ENCODE results near the gene TELO2.

Gene TELO2

DNA sequence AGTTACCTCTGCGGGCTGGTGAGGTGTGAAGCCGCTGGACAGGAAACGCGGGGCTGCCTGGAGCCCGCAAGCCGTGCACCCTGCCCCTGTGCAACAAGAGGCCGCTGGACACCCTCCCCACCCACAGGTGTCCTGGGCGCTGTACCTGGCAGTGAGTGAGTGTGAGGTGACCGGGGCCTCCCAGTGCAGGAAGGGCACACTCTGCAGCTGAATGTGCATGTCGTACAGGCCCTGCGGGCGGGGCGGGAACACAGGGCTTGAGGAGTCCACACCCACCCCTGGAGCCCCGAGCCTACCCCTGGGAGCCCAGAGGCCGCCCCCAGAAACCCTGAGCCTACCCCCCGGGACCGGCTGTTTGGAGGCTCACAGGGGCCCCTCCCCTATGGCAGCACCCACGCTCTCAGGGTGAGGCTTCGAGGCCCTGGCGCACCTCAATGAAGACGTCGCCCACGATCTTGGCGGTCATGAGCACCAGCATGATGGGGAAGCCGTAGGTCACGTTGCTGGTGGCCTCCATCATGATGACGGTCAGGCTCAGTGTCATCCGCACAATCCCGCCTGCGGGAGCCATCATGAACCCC is 44.5 kb upstream of the TELO2 start:
- Histone ChIP-seq H2BK5ac (ENCODE audit: low read length) (no peak overlapping the region), H3K23ac (ENCODE audit: low read depth, low read length, poor library complexity) (no peak overlapping the region), H4K91ac (ENCODE audit: low read depth, low read length, poor library complexity) (no peak overlapping the region), H3K27me3 (ENCODE audit: control insufficient read depth in 3 of 3, insufficient read depth in 3 of 3, low read depth in 1 of 3, low read length in 3 of 3) (no peaks in the 10 kb centered on the region), H3K4me1 (ENCODE audit: control insufficient read depth in 2 of 2, insufficient read depth in 1 of 2, low read depth in 1 of 2, low read length in 2 of 2) (no peaks in the 10 kb centered on the region), H3K79me1 (ENCODE audit: low read depth, low read length) (peaks cover 3% of the 10 kb centered on the region), H2BK12ac (ENCODE audit: low read length) (no peak overlapping the region), H4K8ac (ENCODE audit: low read depth, low read length) (no peak overlapping the region), H3K9me3 (replicated peaks in 1 of 2; ENCODE audit: control insufficient read depth in 2 of 2, insufficient read depth in 1 of 2, low read depth in 1 of 2, low read length in 2 of 2) (no peaks in the 10 kb centered on the region), H2AK5ac (ENCODE audit: low read depth, low read length) (no peak overlapping the region), H3K4ac (ENCODE audit: low read length) (no peak overlapping the region), H3K4me2 (ENCODE audit: insufficient read depth, low read length, poor library complexity, severe bottlenecking) (no peak overlapping the region), H3K14ac (ENCODE audit: low read length) (no peak overlapping the region), H3K36me3 (replicated peaks in 1 of 2; ENCODE audit: control insufficient read depth in 2 of 2, insufficient read depth in 2 of 2, low read length in 2 of 2) (peaks cover 21 to 69% of the 10 kb centered on the region in 2 donors), H3K4me3 (ENCODE audit: low read length in 2 of 2) (no peak overlapping the region), H3K27ac (replicated peaks; ENCODE audit: low read length) (no peak overlapping the region), H3K18ac (ENCODE audit: low read length) (no peak overlapping the region), H2BK120ac (ENCODE audit: low read depth, low read length) (no peak overlapping the region), H3K9ac (ENCODE audit: low read depth, low read length, poor library complexity) (no peak overlapping the region), H2BK15ac (ENCODE audit: low read length) (no peak overlapping the region), H2AFZ (ENCODE audit: low read length) (no peak overlapping the region)
- no CpG with 5 or more reads among the region's 30 CpGs for WGBS, 2 donors (ENCODE audit: extremely low coverage in 2 of 2, insufficient read length in 2 of 2, insufficient replicate concordance in 1 of 2)
- DNase-seq (ENCODE audit: low spot score): no peak

DNA sequence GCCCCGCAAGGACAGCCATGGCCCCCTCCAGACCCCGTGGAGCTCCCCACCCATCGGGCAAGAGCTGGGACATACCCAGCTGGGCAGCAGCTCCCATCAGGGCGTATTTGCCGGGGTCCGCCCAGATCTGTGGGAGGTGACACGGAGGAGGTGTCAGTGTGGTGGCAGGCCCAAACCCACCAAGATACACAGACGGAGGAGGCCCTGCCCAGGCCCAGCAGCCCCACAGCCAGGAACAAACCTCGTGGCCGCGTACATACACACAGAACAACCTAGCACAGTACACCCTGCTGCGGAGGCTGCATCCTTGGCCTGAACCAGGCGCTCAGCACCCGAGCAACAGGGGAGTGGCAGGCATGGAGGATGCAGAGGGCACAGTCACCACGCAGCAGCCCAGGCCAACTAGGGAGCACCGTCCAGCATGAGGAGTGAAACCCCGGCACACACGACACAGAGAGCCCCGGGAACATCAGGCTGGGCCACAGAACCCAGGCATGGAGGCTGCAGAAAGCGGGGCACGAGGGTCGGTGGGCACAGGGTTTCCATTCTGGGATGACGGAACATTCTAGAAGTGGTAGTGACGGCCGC is 43.9 kb upstream of the TELO2 start:
- no peak overlapping the region for H2BK15ac ChIP-seq (ENCODE audit: low read length)
- DNase-seq (ENCODE audit: low spot score): no peak
- no peaks in the 10 kb centered on the region for H3K4me1 ChIP-seq (ENCODE audit: control insufficient read depth in 2 of 2, insufficient read depth in 1 of 2, low read depth in 1 of 2, low read length in 2 of 2)
- no peaks in the 10 kb centered on the region for H3K27me3 ChIP-seq (ENCODE audit: control insufficient read depth in 3 of 3, insufficient read depth in 3 of 3, low read depth in 1 of 3, low read length in 3 of 3)
- WGBS, 2 donors (ENCODE audit: extremely low coverage in 2 of 2, insufficient read length in 2 of 2, insufficient replicate concordance in 1 of 2): no CpG with 5 or more reads among the region's 25 CpGs
- H2BK12ac ChIP-seq (ENCODE audit: low read length): no peak overlapping the region
- H3K23ac ChIP-seq (ENCODE audit: low read depth, low read length, poor library complexity): no peak overlapping the region
- peak overlapping the region in 1 of 2 donors; percentile 65 for H3K4me3 ChIP-seq (ENCODE audit: low read length in 2 of 2)
- no peak overlapping the region for H3K4me2 ChIP-seq (ENCODE audit: insufficient read depth, low read length, poor library complexity, severe bottlenecking)
- H4K8ac ChIP-seq (ENCODE audit: low read depth, low read length): no peak overlapping the region
- H3K36me3 ChIP-seq (replicated peaks in 1 of 2; ENCODE audit: control insufficient read depth in 2 of 2, insufficient read depth in 2 of 2, low read length in 2 of 2): peaks cover 24 to 75% of the 10 kb centered on the region in 2 donors
- no peak overlapping the region for H3K4ac ChIP-seq (ENCODE audit: low read length)
- H3K18ac ChIP-seq (ENCODE audit: low read length): no peak overlapping the region
- no peak overlapping the region for H3K9ac ChIP-seq (ENCODE audit: low read depth, low read length, poor library complexity)
- H3K14ac ChIP-seq (ENCODE audit: low read length): no peak overlapping the region
- H3K27ac ChIP-seq (replicated peaks; ENCODE audit: low read length): no peak overlapping the region
- H2BK5ac ChIP-seq (ENCODE audit: low read length): no peak overlapping the region
- H2BK120ac ChIP-seq (ENCODE audit: low read depth, low read length): no peak overlapping the region
- no peak overlapping the region for H4K91ac ChIP-seq (ENCODE audit: low read depth, low read length, poor library complexity)
- H2AFZ ChIP-seq (ENCODE audit: low read length): no peak overlapping the region
- no peak overlapping the region for H2AK5ac ChIP-seq (ENCODE audit: low read depth, low read length)
- H3K9me3 ChIP-seq (replicated peaks in 1 of 2; ENCODE audit: control insufficient read depth in 2 of 2, insufficient read depth in 1 of 2, low read depth in 1 of 2, low read length in 2 of 2): no peaks in the 10 kb centered on the region
- peaks cover 3% of the 10 kb centered on the region for H3K79me1 ChIP-seq (ENCODE audit: low read depth, low read length)

DNA sequence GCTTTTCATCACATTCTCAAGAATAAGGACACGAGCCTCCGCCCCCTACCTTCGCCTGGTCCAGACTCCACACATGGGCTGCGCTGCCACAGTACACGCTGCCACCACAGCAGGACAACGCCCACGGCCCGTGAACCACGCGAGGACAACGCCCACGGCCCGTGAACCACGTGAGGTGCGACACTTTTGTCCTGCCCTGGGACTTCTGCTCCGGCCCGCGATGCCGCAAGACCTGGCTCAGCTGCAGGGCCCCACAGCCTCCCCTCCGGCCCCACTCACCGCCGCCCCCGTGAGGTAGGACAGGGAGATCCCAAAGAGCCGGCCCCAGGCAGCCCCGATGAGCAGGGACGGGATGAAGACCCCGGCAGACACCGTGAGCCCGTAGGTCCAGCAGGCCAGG is 42.9 kb upstream of the TELO2 start:
- no peak overlapping the region for H2BK120ac ChIP-seq (ENCODE audit: low read depth, low read length)
- WGBS, 2 donors (ENCODE audit: extremely low coverage in 2 of 2, insufficient read length in 2 of 2, insufficient replicate concordance in 1 of 2): no CpG with 5 or more reads among the region's 29 CpGs

DNA sequence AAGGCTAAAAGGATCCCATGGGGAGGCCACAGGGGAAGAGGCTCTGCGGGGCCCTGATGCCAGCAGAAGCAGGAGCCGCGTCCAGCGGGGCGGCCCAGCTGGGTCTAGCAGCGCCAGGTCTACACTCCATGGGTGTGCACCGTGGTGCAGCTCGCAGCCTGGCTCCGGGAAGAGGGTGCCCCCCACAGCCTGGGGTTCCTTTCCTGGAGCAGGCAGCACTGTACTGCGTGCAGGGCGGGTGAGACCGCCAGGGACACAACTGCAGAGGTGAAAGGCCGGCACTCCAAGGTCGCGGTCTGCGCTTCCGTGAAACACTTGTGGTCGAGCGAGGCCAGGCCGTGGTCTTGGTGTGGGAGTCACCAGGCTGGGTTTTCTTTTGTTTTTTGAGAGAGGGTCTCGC is 42.3 kb upstream of the TELO2 start:
- H3K18ac ChIP-seq (ENCODE audit: low read length): no peak overlapping the region
- H4K91ac ChIP-seq (ENCODE audit: low read depth, low read length, poor library complexity): no peak overlapping the region
- H3K27me3 ChIP-seq (ENCODE audit: control insufficient read depth in 3 of 3, insufficient read depth in 3 of 3, low read depth in 1 of 3, low read length in 3 of 3): no peaks in the 10 kb centered on the region
- H2BK120ac ChIP-seq (ENCODE audit: low read depth, low read length): no peak overlapping the region
- no peak overlapping the region for H3K27ac ChIP-seq (replicated peaks; ENCODE audit: low read length)
- no peak overlapping the region for H2BK12ac ChIP-seq (ENCODE audit: low read length)
- H3K4me2 ChIP-seq (ENCODE audit: insufficient read depth, low read length, poor library complexity, severe bottlenecking): no peak overlapping the region
- no peaks in the 10 kb centered on the region for H3K4me1 ChIP-seq (ENCODE audit: control insufficient read depth in 2 of 2, insufficient read depth in 1 of 2, low read depth in 1 of 2, low read length in 2 of 2)
- peaks cover 25 to 89% of the 10 kb centered on the region in 2 donors for H3K36me3 ChIP-seq (replicated peaks in 1 of 2; ENCODE audit: control insufficient read depth in 2 of 2, insufficient read depth in 2 of 2, low read length in 2 of 2)
- H3K79me1 ChIP-seq (ENCODE audit: low read depth, low read length): peaks cover 5% of the 10 kb centered on the region
- no peak overlapping the region for H2BK5ac ChIP-seq (ENCODE audit: low read length)
- DNase-seq (ENCODE audit: low spot score): no peak
- no peak overlapping the region for H3K4me3 ChIP-seq (ENCODE audit: low read length in 2 of 2)
- no peak overlapping the region for H3K4ac ChIP-seq (ENCODE audit: low read length)
- H3K9ac ChIP-seq (ENCODE audit: low read depth, low read length, poor library complexity): no peak overlapping the region
- H3K14ac ChIP-seq (ENCODE audit: low read length): no peak overlapping the region
- no peak overlapping the region for H2AK5ac ChIP-seq (ENCODE audit: low read depth, low read length)
- no peaks in the 10 kb centered on the region for H3K9me3 ChIP-seq (replicated peaks in 1 of 2; ENCODE audit: control insufficient read depth in 2 of 2, insufficient read depth in 1 of 2, low read depth in 1 of 2, low read length in 2 of 2)
- no peak overlapping the region for H2BK15ac ChIP-seq (ENCODE audit: low read length)
- WGBS, 2 donors (ENCODE audit: extremely low coverage in 2 of 2, insufficient read length in 2 of 2, insufficient replicate concordance in 1 of 2): no CpG with 5 or more reads among the region's 21 CpGs
- H3K23ac ChIP-seq (ENCODE audit: low read depth, low read length, poor library complexity): no peak overlapping the region
- no peak overlapping the region for H4K8ac ChIP-seq (ENCODE audit: low read depth, low read length)
- no peak overlapping the region for H2AFZ ChIP-seq (ENCODE audit: low read length)

More for the DNA sequence above, 42.9 kb upstream of the TELO2 start:
- no peak for DNase-seq (ENCODE audit: low spot score)
- Histone ChIP-seq H2AK5ac (ENCODE audit: low read depth, low read length) (no peak overlapping the region), H3K14ac (ENCODE audit: low read length) (no peak overlapping the region), H3K36me3 (replicated peaks in 1 of 2; ENCODE audit: control insufficient read depth in 2 of 2, insufficient read depth in 2 of 2, low read length in 2 of 2) (peaks cover 25 to 84% of the 10 kb centered on the region in 2 donors), H2BK15ac (ENCODE audit: low read length) (no peak overlapping the region), H3K9me3 (replicated peaks in 1 of 2; ENCODE audit: control insufficient read depth in 2 of 2, insufficient read depth in 1 of 2, low read depth in 1 of 2, low read length in 2 of 2) (no peaks in the 10 kb centered on the region), H3K4ac (ENCODE audit: low read length) (no peak overlapping the region), H4K91ac (ENCODE audit: low read depth, low read length, poor library complexity) (no peak overlapping the region), H2AFZ (ENCODE audit: low read length) (no peak overlapping the region), H2BK12ac (ENCODE audit: low read length) (no peak overlapping the region), H3K79me1 (ENCODE audit: low read depth, low read length) (peaks cover 5% of the 10 kb centered on the region), H3K27me3 (ENCODE audit: control insufficient read depth in 3 of 3, insufficient read depth in 3 of 3, low read depth in 1 of 3, low read length in 3 of 3) (no peaks in the 10 kb centered on the region), H2BK5ac (ENCODE audit: low read length) (peak overlapping the region; percentile 13), H3K9ac (ENCODE audit: low read depth, low read length, poor library complexity) (no peak overlapping the region), H3K18ac (ENCODE audit: low read length) (no peak overlapping the region), H3K23ac (ENCODE audit: low read depth, low read length, poor library complexity) (no peak overlapping the region), H3K27ac (replicated peaks; ENCODE audit: low read length) (no peak overlapping the region), H4K8ac (ENCODE audit: low read depth, low read length) (no peak overlapping the region), H3K4me3 (ENCODE audit: low read length in 2 of 2) (no peak overlapping the region), H3K4me1 (ENCODE audit: control insufficient read depth in 2 of 2, insufficient read depth in 1 of 2, low read depth in 1 of 2, low read length in 2 of 2) (no peaks in the 10 kb centered on the region), H3K4me2 (ENCODE audit: insufficient read depth, low read length, poor library complexity, severe bottlenecking) (no peak overlapping the region)
